Activated CD8-positive, alpha-beta memory T cell treated with anti-CD3 and anti-CD28 coated beads, Interleukin-2, amount 50 U/mL, for 4 hours (primary cell): ENCODE data around the gene FBXO42.
"Not testable (repeated sequence)": the region's sequence is repeated elsewhere in the genome, so short reads cannot be mapped to it uniquely, and the experiment has no call there.

Source experiments
- DNase-seq: peaks from one replicate; pipeline ENCODE4 v3.0.0-alpha.2; 2020

Gene FBXO42

DNA sequence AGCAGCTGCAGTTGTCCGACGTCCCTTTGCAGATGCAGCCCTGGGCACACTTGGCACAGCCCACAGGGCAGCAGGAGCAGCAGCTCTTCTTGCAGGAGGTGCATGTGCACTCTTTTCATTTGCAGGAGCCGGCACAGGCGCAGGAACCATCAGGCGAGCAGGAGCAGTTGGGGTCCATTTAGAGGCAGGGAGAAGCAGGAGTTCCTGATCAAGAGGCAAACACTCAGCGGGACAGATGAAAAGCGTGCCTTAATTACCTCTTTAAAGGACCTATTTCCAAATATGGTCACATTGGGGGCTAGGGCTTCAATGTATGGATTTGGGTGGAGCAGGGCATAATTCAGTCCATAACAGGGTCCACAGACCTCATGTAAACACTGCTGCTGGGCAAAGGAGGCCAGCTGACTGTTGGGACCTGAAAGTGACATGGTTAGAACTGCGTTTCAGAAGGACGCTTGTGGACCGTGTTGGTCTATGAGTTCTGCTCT lies 111.0 kb downstream of the FBXO42 start:
- DNase-seq, result no peak

GRCh38 chr1:16239972-16240491 lies 112.2 kb downstream of the FBXO42 start:
- DNase-seq, result no peak

DNA sequence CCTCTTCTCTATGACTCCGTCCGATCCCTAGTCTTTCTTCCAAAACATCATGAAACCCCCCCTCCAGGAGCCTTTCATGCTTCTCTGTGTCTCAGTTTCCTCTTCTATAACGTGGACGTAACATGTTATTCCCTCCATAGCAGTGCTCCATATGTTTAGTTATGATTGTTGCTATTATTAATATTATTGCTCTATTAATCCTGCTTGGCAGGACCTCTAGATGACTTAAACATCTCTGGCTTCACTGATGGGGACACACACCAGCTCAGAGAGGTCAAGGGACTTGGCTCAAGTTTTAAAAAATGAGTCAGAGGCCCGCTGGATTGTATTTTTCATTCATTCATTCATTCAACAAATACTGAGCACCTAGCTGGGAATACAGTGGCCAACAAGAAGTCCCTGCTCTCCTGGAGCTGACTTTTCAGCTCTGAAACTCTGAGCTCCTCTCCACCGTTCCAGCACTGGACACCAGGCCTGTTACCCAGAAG lies 114.9 kb downstream of the FBXO42 start:
- DNase-seq, result no peak

DNA sequence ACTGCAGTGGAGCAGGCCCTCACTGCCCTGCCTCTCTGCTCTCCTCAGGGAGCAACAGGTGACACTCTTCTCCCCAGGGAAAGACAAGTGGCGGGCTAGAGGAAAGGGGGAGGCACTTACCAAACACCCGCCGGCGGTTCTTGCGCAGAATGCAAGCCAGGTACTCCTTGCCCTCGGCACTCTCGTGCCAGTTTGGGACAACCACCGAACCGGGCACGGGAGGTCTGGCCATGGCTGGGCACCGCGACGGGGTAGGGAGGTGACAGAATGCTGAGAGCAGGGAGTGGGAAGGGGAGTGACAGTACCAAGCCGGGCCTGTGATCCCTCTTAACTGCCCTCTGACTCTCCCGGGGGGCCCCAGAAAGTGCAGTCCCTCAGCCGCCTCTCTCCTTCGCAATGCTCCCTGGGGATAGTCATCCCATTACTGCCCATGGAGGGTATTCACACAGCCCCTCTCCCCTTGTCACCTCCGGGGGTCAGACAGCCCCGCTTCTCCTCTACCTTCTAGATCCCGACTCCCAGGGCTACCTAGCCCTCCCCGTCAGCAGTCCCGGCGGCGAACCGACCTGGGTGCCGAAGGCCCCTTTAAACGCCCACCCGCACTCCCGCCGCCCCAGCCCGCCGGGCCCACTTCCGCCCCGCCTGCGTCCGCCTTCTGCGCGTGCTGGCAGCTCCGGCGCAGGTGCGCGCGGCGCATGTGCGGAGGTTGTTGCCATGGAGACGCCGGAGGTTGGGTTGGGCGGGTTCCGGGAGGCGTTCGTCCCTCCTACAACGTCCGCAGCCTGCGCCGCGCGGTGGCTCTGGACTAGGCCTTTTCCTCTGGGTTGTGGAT lies 115.6 kb downstream of the FBXO42 start, which contains the start of gene CPLANE2:
Gene CPLANE2 (minus strand): TSS at position 673 of the 832 bp plus-strand sequence. CDS start 441 bp downstream, at position 232.
- DNase-seq, result peak; percentile 97

GRCh38 chr1:16235944-16236510 lies 116.3 kb downstream of the FBXO42 start:
- DNase-seq, result peak; percentile 48

GRCh38 chr1:16235347-16235746 lies 116.9 kb downstream of the FBXO42 start:
- no peak for DNase-seq

GRCh38 chr1:16233431-16233830 lies 118.8 kb downstream of the FBXO42 start:
- DNase-seq, result no peak

GRCh38 chr1:16232316-16232710 lies 120.0 kb downstream of the FBXO42 start:
- DNase-seq, result no peak

GRCh38 chr1:16231331-16232315 lies 120.7 kb downstream of the FBXO42 start:
- DNase-seq, result no peak

DNA sequence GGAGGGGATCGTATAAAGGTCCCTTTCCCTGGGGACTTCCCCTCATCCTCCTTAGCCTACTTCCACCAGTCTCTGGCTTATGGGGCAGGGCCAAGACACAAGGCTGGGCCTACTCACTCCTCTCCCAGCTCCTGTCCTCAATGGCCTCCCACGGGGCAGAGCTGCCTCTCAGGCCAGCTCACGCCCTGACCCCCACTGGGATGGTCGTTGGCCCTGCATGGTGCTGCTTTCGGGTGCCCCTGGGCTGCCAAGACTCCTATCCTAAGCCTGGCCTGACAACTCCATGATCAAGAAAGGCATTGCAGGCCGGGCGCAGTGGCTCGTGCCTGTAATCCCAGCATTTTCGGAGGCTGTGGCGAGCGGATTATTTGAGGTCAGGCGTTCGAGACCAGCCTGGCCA lies 121.5 kb downstream of the FBXO42 start:
- no peak for DNase-seq

- DNase-seq, result no peak
These were observed 122.1 kb downstream of the FBXO42 start for GRCh38 chr1:16229976-16230740.

DNA sequence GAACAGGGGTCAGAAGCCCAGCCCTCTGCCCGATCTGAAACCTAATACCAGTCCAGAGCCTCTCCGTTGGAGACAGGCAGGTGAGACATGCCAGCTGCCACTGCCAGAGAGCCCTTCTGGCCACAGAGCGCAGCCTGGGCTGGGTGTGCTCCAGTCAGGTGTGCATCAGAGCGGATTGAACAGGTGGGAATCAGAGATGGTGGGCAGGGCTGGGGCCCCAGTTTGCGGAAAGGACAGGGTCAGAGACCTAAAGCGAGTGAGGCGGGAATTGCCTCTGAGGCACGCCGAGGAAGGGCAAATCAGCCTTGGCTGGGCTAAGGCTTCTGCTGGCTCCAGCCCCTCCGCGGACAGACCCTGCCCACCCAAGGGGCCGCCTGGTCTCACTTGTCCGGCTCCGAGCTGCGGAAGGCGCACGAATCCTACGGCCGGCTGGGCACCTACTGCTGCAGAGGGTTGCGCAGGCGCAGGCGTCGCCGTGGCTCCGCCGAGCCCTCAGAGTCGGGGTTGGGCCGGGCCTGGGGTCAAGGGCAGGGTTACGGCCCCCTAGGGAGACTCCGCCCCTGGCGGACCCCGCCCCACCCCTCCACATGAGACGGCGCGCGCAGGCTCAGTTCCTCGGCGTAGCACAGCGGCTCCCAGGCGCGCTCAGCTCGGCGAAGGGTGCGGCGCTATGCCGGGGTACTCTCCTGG lies 125.6 kb downstream of the FBXO42 start:
- DNase-seq, result no peak

- DNase-seq, result no peak
These were observed 126.2 kb downstream of the FBXO42 start for GRCh38 chr1:16226129-16226489.

- no peak for DNase-seq
These were observed 127.8 kb downstream of the FBXO42 start for GRCh38 chr1:16224472-16224871.

DNA sequence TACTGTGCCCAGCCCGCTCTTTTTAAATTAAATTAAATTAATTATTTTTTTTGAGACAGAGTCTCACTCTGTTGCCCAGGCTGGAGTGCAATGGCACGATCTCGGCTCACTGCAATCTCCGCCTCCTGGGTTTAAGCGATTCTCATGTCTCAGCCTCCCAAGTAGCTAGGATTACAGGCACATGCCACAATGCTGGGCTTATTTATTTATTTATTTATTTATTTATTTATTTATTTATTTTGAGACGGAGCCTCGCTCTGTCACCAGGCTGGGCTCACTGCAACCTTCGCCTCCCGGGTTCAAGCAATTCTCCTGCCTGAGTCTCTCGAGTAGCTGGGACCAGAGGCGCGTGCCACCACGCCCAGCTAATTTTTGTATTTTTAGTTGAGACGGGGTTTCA lies 129.6 kb downstream of the FBXO42 start:
- DNase-seq, result not testable (repeated sequence)

GRCh38 chr1:16221499-16221898 lies 130.8 kb downstream of the FBXO42 start:
- no peak for DNase-seq

DNA sequence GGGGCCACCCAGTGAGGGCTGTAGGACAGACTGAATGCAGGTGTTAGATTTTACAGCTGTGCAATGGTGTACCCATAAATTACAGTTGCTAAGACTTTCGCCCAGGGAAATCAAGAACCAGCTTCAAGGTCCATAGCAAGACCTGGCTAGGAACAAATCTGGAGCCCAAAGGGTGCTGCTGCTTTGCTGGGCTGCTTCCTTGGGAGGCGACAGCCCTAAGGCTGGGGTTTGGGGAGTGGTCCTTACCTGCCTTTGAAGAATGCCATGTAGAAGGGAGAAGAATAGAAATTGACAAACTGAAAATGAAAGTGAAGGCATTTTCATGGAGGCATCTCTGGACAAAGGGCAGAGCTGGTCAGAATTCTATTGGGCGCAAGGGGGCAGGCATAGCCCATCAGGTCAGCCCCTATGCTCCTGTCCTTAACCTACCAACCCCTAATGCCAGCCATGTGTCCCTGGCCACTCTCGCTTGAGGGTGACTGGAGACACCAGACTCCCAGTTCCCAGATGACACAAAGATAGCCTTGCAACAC lies 132.2 kb downstream of the FBXO42 start:
- DNase-seq, result no peak

DNA sequence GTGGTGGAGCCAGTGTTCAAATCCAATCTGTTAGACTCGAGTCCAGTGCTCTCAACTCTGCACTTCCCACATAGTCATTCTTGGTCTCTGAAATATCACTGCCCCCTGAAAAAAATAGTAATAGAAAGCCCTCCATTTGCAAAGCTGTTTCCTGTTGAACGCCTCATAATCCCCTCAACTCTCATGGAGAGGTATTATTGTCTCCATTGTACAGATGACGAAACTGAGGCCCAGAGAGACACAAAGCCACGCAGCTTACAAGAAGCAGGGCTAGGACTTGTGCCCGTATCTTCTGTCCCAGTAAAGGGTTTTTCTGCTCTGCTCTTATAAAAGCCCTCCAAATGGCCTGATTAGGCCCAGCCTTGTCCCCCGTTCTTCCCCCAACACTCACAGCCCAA lies 133.6 kb downstream of the FBXO42 start:
- DNase-seq, result no peak

- no peak for DNase-seq
These were observed 134.1 kb downstream of the FBXO42 start for GRCh38 chr1:16218014-16218673.

GRCh38 chr1:16217061-16217785 lies 135.1 kb downstream of the FBXO42 start:
- DNase-seq, result peak; percentile 94
